Neural cell (in vitro differentiated cells): Measurements from ENCODE around the gene XPNPEP2. TPM values are rescaled to one million over a fixed set of nuclear protein-coding genes. Genes with fewer than 3 reads are reported as not detected.

Experiments used
- H2AFZ ChIP-seq: fragments of 200-600, 300-800 bp; sonication (generic), shearing (Covaris generic); 2 replicates; pipeline ENCODE4 v1.6.0; 2014; ENCODE audit warnings: low read depth, mild to moderate bottlenecking, antibody characterized with exemption, low read length, moderate library complexity
- H3F3A ChIP-seq: fragments of 200-600 bp; shearing (Covaris generic); 2 replicates; pipeline ENCODE4 v1.6.1; 2016; ENCODE audit warnings: mild to moderate bottlenecking, moderate library complexity, mixed read lengths, antibody characterized with exemption, low read length; ENCODE audit not compliant: insufficient read depth, poor library complexity, severe bottlenecking
- H3K27ac ChIP-seq: fragments of 200-600, 300-800 bp; sonication (generic), shearing (Covaris generic); 2 replicates; pipeline ENCODE4 v1.5.1; 2014; ENCODE audit warnings: mild to moderate bottlenecking, low read length, moderate library complexity
- H3K27me3 ChIP-seq: fragments of 300-800, 200-600 bp; sonication (generic), shearing (Covaris generic); 2 replicates; pipeline ENCODE4 v1.6.0; 2014; ENCODE audit warnings: mild to moderate bottlenecking, low read depth, low read length, moderate library complexity; ENCODE audit not compliant: insufficient read depth
- H3K36me3 ChIP-seq: fragments of 300-800, 200-600 bp; sonication (generic), shearing (Covaris generic); 2 replicates; pipeline ENCODE4 v1.5.1; 2014; ENCODE audit warnings: mild to moderate bottlenecking, antibody characterized with exemption, low read length, moderate library complexity; ENCODE audit not compliant: insufficient read depth
- H3K4me2 ChIP-seq: fragments of 300-800, 200-600 bp; sonication (generic), shearing (Covaris generic); 2 replicates; pipeline ENCODE4 v1.6.0; 2014; ENCODE audit warnings: mild to moderate bottlenecking, low read length
- H3K4me3 ChIP-seq: fragments of 300-800, 200-600 bp; sonication (generic), shearing (Covaris generic); 2 replicates; pipeline ENCODE4 v1.5.1; 2014; ENCODE audit warnings: mild to moderate bottlenecking, low read length, moderate library complexity
- H3K79me2 ChIP-seq: fragments of 200-600 bp; shearing (Covaris generic); replicated peaks from 2 replicates; pipeline ENCODE4 v1.6.0; 2014; ENCODE audit warnings: mild to moderate bottlenecking, low read length, moderate library complexity; ENCODE audit not compliant: insufficient read depth
- H3K9ac ChIP-seq: fragments of 300-800, 200-600 bp; sonication (generic), shearing (Covaris generic); 2 replicates; pipeline ENCODE4 v1.6.1; 2016; ENCODE audit warnings: mild to moderate bottlenecking, low read length, mixed read lengths
- H3K9me2 ChIP-seq: fragments of 200-600 bp; shearing (Covaris generic); 2 replicates; pipeline ENCODE4 v1.6.1; 2016; ENCODE audit warnings: mild to moderate bottlenecking, low read length, mixed read lengths; ENCODE audit not compliant: insufficient read depth
- H3K9me3 ChIP-seq: fragments of 200-600, 300-800 bp; sonication (generic), shearing (Covaris generic); 2 replicates; pipeline ENCODE4 v1.6.1; 2016; ENCODE audit warnings: mild to moderate bottlenecking, mixed run types, low read length, moderate library complexity, mixed read lengths
- H4K20me1 ChIP-seq: fragments of 200-600 bp; shearing (Covaris generic); 2 replicates; pipeline ENCODE4 v1.6.1; 2016; ENCODE audit warnings: mild to moderate bottlenecking, mixed run types; ENCODE audit not compliant: insufficient read depth
- CTCF ChIP-seq: fragments of 450-650 bp; IDR thresholded peaks from 2 replicates; pipeline ENCODE4 v1.5.1; 2014; ENCODE audit warnings: antibody characterized with exemption, mild to moderate bottlenecking, moderate library complexity; ENCODE audit not compliant: poor library complexity, severe bottlenecking
- EP300 ChIP-seq: fragments of 450-650 bp; conservative IDR thresholded peaks from 2 replicates; pipeline ENCODE4 v1.6.1; 2014; ENCODE audit warnings: antibody characterized with exemption, mild to moderate bottlenecking, moderate library complexity; ENCODE audit not compliant: poor library complexity, severe bottlenecking
- EZH2 ChIP-seq: fragments of 200-600, 300-800 bp; shearing (Covaris generic), sonication (generic); IDR thresholded peaks from 2 replicates; pipeline ENCODE4 v1.6.1; 2014; ENCODE audit warnings: antibody characterized with exemption, low read length, borderline replicate concordance, mild to moderate bottlenecking; ENCODE audit not compliant: insufficient read depth, poor library complexity, severe bottlenecking
- MXI1 ChIP-seq: fragments of 450-650 bp; conservative IDR thresholded peaks from 2 replicates; pipeline ENCODE4 v1.6.1; 2014; ENCODE audit warnings: antibody characterized with exemption, mild to moderate bottlenecking; ENCODE audit not compliant: poor library complexity, severe bottlenecking
- POLR2AphosphoS5 ChIP-seq: IDR thresholded peaks from 2 replicates; pipeline ENCODE4 v1.6.1; 2012
- RAD21 ChIP-seq: fragments of 450-650 bp; conservative IDR thresholded peaks from 2 replicates; pipeline ENCODE4 v1.6.1; 2014; ENCODE audit warnings: antibody characterized with exemption, mild to moderate bottlenecking, moderate library complexity
- SMC3 ChIP-seq: fragments of 450-650 bp; conservative IDR thresholded peaks from 2 replicates; pipeline ENCODE4 v1.6.1; 2014; ENCODE audit warnings: antibody characterized with exemption, mild to moderate bottlenecking, moderate library complexity; ENCODE audit not compliant: poor library complexity
- TAF1 ChIP-seq: IDR thresholded peaks from 2 replicates; pipeline ENCODE4 v1.6.1; 2012; ENCODE audit warnings: low read depth
- polyA plus RNA-seq: library from polyadenylated mRNA; depleted of rRNA; stranded (reverse); fragments of >200 nt; gene quantifications from 2 replicates; pipeline ENCODE4 v1.2.3, GENCODE V29; 2014
- TF ChIP-seq, protein P1 (sequence below): IDR thresholded peaks from 2 replicates; pipeline ENCODE4 v1.6.1; 2012; ENCODE audit warnings: borderline replicate concordance

Gene XPNPEP2
- polyA plus RNA-seq, 1 donor from 2014 or later = not detected

GRCh38 chrX:129788527-129788926 lies 49.7 kb downstream of the XPNPEP2 start:
- Histone ChIP-seq H3K4me3 (no peak overlapping the region), H3K27me3 (no peaks in the 10 kb centered on the region), H3F3A (no peaks in the 10 kb centered on the region), H2AFZ (no peak overlapping the region), H3K9me2 (no peaks in the 10 kb centered on the region), H3K9ac (no peak overlapping the region), H3K27ac (no peak overlapping the region), H3K79me2 (no peaks in the 10 kb centered on the region), H3K36me3 (no peaks in the 10 kb centered on the region), H3K4me2 (no peak overlapping the region), H3K9me3 (no peaks in the 10 kb centered on the region), H4K20me1 (no peaks in the 10 kb centered on the region)
- TF ChIP-seq POLR2AphosphoS5 = no peak
- TF ChIP-seq CTCF = no peak
- TF ChIP-seq EZH2 = no peak
- no peak for TF ChIP-seq TAF1
- TF ChIP-seq SMC3 = no peak
- TF ChIP-seq EP300 = no peak
- TF ChIP-seq, protein P1, sequence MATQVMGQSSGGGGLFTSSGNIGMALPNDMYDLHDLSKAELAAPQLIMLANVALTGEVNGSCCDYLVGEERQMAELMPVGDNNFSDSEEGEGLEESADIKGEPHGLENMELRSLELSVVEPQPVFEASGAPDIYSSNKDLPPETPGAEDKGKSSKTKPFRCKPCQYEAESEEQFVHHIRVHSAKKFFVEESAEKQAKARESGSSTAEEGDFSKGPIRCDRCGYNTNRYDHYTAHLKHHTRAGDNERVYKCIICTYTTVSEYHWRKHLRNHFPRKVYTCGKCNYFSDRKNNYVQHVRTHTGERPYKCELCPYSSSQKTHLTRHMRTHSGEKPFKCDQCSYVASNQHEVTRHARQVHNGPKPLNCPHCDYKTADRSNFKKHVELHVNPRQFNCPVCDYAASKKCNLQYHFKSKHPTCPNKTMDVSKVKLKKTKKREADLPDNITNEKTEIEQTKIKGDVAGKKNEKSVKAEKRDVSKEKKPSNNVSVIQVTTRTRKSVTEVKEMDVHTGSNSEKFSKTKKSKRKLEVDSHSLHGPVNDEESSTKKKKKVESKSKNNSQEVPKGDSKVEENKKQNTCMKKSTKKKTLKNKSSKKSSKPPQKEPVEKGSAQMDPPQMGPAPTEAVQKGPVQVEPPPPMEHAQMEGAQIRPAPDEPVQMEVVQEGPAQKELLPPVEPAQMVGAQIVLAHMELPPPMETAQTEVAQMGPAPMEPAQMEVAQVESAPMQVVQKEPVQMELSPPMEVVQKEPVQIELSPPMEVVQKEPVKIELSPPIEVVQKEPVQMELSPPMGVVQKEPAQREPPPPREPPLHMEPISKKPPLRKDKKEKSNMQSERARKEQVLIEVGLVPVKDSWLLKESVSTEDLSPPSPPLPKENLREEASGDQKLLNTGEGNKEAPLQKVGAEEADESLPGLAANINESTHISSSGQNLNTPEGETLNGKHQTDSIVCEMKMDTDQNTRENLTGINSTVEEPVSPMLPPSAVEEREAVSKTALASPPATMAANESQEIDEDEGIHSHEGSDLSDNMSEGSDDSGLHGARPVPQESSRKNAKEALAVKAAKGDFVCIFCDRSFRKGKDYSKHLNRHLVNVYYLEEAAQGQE = no peak
- TF ChIP-seq MXI1 = no peak
- no peak for TF ChIP-seq RAD21

- H2AFZ ChIP-seq = no peak overlapping the region
- H3K4me2 ChIP-seq = no peak overlapping the region
- no peaks in the 10 kb centered on the region for H3F3A ChIP-seq
- no peaks in the 10 kb centered on the region for H3K27me3 ChIP-seq
- no peaks in the 10 kb centered on the region for H3K9me3 ChIP-seq
- no peaks in the 10 kb centered on the region for H3K9me2 ChIP-seq
- no peak overlapping the region for H3K4me3 ChIP-seq
- H3K79me2 ChIP-seq = no peaks in the 10 kb centered on the region
- no peaks in the 10 kb centered on the region for H3K36me3 ChIP-seq
- no peak overlapping the region for H3K27ac ChIP-seq
- no peaks in the 10 kb centered on the region for H4K20me1 ChIP-seq
- no peak for TF ChIP-seq EZH2
- no peak for TF ChIP-seq EP300
- TF ChIP-seq MXI1 = no peak
- no peak for TF ChIP-seq SMC3
- TF ChIP-seq, protein P1 = no peak
- no peak for TF ChIP-seq RAD21
- no peak for TF ChIP-seq TAF1
- TF ChIP-seq POLR2AphosphoS5 = no peak
- no peak for TF ChIP-seq CTCF
- H3K9ac ChIP-seq = no peak overlapping the region
Measured at GRCh38 chrX:129790146-129790545, 51.4 kb downstream of the XPNPEP2 start.
